Erythroblast (primary cell): ENCODE results near the gene HUNK.

Experiments
- DNase-seq, 2 experiments: peaks; one replicate each; lab custom pipeline; 2025; lab: John Stamatoyannopoulos, UW
- GATA1 ChIP-seq: IDR thresholded peaks from 2 replicates; pipeline ENCODE4 v1.6.1; 2011; ENCODE audit warnings: low read depth, mild to moderate bottlenecking, control low read depth, low read length, moderate library complexity
- POLR2A ChIP-seq: IDR thresholded peaks from 2 replicates; pipeline ENCODE4 v1.6.1; 2011; ENCODE audit warnings: mild to moderate bottlenecking, low read length

The HUNK gene

DNA sequence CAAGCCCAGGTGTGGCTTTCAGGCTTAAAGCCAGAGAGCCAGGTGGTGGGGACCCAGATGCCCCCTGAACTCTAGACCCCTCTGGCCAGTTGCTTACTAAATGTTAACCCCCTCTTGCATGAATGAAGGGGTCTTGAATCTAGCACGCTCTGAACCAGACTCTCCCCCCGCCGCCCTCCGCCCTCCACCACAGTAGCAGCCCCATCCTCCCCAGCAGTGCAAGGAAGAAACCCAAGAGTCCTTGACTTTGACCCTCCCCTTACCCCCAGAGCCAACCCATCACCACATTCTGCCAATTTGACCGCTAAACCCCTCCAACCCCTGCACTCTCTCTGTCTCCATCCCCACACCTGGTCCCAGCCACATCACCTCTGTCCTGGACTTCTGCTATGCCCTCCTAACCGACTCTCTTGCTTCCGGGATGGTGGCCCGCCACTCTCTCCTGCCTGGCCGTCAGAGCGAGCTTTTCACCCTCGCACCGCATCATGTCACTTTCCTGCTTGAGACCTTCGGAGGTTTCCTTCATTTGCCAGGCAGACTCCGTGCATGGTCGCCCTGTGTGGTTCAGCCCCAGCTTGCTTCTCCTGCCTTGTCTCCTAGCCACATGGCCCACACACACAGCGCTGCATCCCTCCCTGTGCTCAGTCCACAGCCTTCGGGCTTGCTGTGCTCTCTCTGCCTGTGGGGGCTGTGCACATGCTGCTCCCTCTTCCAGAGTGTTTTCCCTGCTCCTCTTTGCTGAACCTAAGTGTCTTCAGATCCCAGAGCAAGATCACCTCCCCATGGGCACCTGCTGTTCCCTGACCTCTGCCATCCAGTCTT, 113.4 kb downstream of the HUNK start:
- TF ChIP-seq GATA1, result no peak
- DNase-seq, result no peak

- TF ChIP-seq GATA1, result no peak
- TF ChIP-seq POLR2A, result no peak
- no peak for DNase-seq
These were observed 114.9 kb downstream of the HUNK start for GRCh38 chr21:31987696-31988095.

DNA sequence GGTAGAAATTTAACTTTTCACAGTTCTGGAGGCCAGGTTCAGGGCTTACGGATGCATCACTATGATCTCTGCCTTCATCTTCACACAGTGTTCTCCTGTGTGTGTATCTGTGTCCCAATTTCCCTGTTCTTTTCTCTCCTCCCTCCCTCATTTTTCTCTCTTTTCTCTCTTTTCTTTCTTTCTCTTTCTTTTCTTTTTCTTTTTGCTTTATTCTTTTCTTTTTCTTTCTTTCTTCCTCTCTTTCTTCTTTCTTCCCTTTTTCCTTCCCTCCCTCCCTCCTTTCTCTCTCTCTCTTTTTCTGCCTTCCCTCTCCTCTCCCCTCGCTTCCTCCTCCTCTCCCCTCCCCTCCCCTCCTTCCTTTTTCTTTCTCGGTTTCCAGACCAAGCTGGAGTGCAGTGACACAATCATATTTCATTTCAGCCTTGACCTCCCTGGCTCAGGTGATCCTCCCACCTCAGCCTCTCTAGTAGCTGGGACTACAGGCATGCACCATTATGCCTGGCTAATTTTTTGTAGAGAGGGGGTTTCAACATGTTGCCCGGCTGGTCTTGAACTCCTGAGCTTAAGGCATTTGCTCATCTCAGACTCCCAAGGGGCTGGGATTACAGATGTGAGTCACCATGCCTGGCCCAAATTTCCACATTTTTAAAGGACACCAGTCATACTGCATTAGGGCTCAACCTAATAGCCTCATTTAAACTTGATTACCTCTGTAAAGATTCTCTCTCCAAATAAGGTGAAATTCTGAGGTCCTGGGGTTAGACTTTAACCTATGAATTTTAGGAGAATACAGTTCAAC, 115.9 kb downstream of the HUNK start:
- no peak for DNase-seq
- TF ChIP-seq POLR2A (no peak), GATA1 (no peak)

DNA sequence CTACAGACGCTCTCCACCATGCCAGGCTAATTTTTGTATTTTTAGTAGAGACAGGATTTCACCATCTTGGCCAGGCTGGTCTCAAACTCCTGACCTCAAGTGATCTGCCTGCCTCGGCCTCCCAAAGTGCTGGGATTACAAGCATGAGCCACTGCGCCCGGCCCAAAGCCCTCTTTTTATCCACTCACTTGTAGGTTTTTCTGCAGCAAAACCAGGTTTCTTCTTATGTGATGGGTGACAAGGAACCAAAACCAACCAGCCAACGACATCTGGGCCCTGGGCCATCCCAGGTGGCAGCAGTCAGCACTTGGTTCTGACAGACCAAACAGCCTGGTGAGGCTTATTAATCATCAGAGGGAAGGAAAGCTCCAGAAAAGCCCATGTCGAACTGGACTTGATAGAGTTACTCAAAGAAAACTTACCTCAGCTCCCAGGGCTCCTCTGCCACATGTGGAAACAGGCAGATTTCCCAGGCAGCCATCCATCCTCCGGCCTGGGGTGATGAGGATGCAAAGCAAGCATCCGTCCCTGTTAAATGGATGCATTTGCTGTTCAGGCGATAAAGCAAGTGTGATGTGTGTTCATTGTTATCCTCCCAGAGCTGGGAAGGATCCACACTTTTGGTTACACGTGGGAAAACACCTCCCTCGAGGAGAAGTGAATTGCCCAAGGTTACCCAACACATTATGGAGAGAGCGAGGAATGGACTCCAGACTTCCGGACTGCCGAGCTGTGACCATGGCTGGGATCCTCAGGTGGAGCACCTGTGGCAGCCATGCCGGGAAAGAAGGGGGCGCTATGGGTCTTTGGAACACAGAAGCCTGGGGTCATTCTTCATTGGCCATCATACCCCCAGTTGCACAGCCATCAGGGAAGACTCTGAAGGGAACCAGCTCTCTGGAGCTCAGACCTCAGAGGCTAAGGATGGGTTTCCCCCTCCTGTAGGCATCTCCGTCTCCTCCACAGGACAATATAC, 118.8 kb downstream of the HUNK start:
- no peak for TF ChIP-seq GATA1
- no peak for TF ChIP-seq POLR2A
- peak in 1 of 2 experiments; percentile 11 for DNase-seq

- DNase-seq, result no peak
- TF ChIP-seq GATA1 (no peak), POLR2A (no peak)
These were observed 119.6 kb downstream of the HUNK start for GRCh38 chr21:31992391-31992790.

DNA sequence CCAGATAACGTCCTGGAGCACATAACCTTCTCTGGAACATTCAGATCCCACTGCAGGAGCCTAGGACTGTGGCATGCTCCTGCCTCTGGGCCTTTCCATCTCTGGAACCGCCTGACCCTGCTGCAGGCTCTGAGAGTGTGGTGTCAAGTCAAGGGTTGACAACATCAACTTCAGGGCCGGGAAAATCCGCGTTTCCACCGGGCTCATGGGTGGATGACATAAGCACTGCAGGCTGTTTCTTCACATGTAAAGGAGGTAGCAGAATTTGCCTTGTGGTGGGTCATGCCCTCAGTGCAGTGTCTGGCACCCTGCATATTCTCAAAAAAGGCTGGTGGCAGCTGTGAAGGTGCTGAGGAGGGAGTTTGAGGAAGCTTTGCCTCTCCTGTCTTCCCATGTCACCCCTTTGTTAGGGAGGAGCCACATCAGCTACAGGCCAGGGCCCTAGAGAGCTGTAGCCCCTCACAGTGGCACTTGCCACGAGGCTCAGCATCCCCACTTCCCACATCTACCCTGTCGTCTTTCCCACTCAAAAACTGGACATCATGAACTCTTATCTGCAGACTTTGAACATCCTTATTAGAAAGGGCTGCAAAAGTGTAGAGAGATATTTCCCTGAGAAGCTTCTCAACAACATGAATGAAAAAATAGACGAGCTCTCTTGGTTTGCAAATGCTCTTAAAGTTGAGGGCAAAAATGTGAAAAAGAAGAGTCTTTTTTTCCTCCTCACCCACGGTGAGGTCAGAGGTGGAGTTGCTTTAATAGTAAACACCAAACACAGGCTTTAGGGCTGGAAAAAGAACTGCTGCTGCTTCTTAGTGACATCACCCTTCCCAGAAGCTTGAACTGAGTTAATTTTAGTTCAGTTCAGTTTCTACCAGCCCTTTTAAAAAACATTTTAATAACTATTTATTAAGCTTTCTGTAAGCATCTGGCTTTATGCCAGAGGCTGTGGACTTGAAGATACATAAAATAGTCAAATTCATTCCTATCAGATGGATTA, 121.3 kb downstream of the HUNK start:
- DNase-seq, result no peak
- TF ChIP-seq POLR2A (no peak), GATA1 (no peak)

DNA sequence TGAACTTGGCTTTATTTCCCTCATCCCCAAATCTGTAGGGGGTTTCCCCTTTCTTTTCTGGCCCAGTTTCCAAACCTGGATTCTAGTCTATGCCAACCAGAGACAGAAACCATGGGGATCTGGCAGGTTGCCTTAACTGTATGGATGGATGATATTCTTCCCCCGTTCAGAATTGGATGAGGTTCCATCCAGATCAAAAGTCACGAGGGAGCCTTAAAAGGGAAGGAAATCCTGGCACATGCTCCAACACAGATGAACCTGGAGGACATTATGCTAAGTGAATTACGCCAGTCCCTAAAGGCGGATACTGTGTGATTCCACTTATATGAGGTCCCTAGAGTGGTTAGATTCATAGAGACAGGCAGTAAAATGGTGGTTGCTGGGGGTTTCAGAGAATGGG, 124.4 kb downstream of the HUNK start:
- DNase-seq, result no peak
- no peak for TF ChIP-seq GATA1

DNA sequence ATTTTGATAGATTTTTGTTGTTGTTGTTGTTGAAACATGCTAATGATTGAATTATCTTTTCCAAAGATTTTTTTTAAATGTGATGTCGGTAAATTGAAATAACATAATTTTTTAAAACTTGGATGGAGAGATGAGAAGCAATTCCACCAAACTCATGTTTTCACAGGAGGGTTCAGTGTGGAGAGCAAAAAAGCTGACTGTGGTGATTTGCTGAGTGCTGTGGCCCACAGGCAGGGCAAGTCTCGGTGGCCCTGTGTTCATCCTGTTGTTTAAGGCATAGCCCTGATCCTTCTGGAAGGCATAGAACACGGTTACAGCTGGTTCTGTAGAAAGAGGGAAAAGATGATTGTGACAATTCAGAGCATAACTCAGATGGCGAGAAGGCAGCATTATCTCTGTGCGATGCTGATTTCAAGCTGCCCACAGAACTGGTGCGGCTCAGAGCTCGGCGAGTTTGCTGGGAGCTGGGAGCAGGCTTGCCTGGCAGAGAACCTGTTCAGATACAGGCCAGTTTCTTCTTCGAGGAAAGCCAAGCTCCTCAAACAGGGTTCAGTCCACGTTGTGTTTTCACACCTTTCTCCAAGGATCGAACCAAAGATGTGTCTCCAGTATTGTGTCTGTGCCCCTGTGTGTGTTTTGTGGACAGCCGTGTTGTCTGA, 127.1 kb downstream of the HUNK start:
- no peak for DNase-seq
- TF ChIP-seq POLR2A (no peak), GATA1 (no peak)

- no peak for DNase-seq
- no peak for TF ChIP-seq POLR2A
These were observed 128.6 kb downstream of the HUNK start for GRCh38 chr21:32001390-32001789.

DNA sequence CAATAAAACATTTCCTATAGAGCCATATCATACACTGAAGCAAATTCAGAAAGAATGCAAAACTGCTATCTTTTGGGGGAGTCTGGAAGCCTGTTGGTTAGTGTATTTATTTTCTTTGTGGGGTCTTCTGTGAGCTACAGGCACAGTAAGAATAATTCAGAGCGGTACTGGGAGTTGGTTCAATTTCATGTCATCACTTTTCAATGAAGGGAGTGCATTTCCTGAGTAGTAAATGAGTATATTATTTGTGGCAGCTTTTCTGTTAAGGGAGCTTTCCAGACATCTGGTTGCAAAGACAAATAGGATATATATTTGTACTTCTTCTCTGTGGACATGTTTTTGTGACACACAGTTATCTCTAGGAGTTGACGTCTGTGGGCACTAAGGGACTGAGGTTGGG, 130.6 kb downstream of the HUNK start:
- DNase-seq, result no peak
- no peak for TF ChIP-seq POLR2A
- TF ChIP-seq GATA1, result no peak

DNA sequence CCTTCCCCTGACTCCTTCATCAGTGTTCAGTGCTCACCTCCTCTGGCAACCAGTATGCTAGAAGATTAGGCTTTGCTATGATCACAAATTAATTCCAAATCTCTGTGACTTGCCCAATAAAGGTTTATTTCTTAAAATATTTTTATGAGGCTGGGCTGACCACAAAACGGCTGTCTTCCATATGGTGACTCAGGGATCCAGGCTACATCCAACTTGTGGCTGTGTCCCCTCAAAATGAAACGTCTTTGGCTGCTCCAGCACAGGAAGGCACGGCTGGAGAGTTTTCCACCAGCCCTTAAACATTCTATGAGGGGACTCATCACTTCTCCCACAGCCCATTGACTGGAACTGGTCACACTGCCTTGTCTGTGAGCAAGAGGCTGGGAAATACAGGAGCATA, 131.5 kb downstream of the HUNK start:
- no peak for TF ChIP-seq POLR2A
- TF ChIP-seq GATA1, result no peak

GRCh38 chr21:32007456-32007855, 134.6 kb downstream of the HUNK start:
- no peak for TF ChIP-seq POLR2A
- TF ChIP-seq GATA1, result no peak
- no peak for DNase-seq

More for the DNA sequence above, 131.5 kb downstream of the HUNK start:
- DNase-seq, result no peak
